ENCODE data around the gene SHKBP1. TPM values are rescaled to one million over a fixed set of nuclear protein-coding genes. Genes with fewer than 3 reads are reported as not detected.
A peak's percentile ranks its signal among the peaks of the same experiment; 100 is the strongest.

SHKBP1 gene
- total RNA-seq, 1 experiment from 2014 or later: 92.9 TPM

DNA sequence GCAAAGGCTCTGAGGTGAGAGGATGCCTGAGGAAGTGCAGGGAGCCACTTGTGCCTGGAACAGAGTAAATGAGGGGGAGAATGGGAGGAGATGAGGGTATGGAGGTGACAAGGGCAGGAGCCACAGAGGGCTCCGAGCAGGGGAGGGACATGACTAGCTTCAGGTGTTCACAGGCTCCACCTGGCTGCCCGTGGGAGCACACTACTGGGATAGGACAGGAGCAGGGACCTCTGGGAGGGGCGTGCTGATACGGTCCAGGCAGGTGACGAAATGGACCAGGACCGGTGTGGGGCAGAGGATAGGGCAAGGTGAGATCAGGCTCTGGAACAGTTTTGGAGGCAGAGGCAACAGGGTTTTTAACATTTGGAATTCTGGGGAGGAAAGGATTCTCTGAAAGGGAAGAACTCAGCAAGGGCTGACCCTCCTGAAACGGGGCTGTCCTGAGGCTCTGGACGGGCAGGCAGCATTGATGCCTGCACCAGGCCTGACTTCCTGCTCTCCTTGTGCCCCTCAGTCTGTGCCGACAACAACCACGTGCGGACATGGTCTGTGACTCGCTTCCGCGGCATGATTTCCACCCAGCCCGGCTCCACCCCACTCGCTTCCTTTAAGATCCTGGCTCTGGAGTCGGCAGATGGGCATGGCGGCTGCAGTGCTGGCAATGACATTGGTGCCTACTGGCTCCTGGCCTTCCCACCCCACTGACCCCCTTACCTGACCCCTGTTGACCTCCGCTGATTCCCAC, 11.6 kb downstream of the SHKBP1 start:
- Histone ChIP-seq H2AK5ac (ENCODE audit: insufficient read length, low read length) (no peak overlapping the region), H3K79me1 (ENCODE audit: insufficient read depth, low read depth, low read length, poor library complexity, severe bottlenecking) (no peaks in the 10 kb centered on the region), H3T11ph (ENCODE audit: low read length) (no peak overlapping the region), H2BK12ac (ENCODE audit: insufficient read length, low read depth, low read length) (no peak overlapping the region), H3K4me1 (ENCODE audit: insufficient read depth, low read length) (no peaks in the 10 kb centered on the region; the same call in 1 of the 2 replicates), H3K18ac (ENCODE audit: insufficient read length, low read depth, low read length) (no peak overlapping the region), H2BK5ac (ENCODE audit: insufficient read length, low read length) (no peak overlapping the region), H3K79me2 (ENCODE audit: insufficient read depth, low read length) (no peaks in the 10 kb centered on the region), H4K5ac (ENCODE audit: insufficient read length, low read depth, low read length) (no peak overlapping the region), H3K27me3 (ENCODE audit: insufficient read depth, low read length) (no peaks in the 10 kb centered on the region), H2BK20ac (ENCODE audit: low read depth, low read length, poor library complexity, severe bottlenecking) (no peak overlapping the region), H3K9me3 (ENCODE audit: control insufficient read depth, low read depth, low read length) (no peaks in the 10 kb centered on the region), H2BK120ac (ENCODE audit: low read depth, low read length, poor library complexity, severe bottlenecking) (no peak overlapping the region), H3K9ac (ENCODE audit: extremely low read depth, insufficient read length, low read length) (no peak overlapping the region), H3K23me2 (ENCODE audit: insufficient read length, low read depth, low read length, poor library complexity, severe bottlenecking) (no peaks in the 10 kb centered on the region), H4K20me1 (ENCODE audit: control insufficient read depth, insufficient read depth, insufficient read length) (no peaks in the 10 kb centered on the region), H3K4ac (ENCODE audit: low read depth, low read length) (no peak overlapping the region), H4K91ac (ENCODE audit: insufficient read length, low read depth, low read length) (no peak overlapping the region), H4K8ac (replicated peaks; ENCODE audit: insufficient read length, low read depth, low read length) (no peak overlapping the region), H3K4me2 (ENCODE audit: insufficient read depth, insufficient read length, low read length) (no peak overlapping the region), H3K23ac (ENCODE audit: insufficient read length, low read depth, low read length) (no peak overlapping the region), H3K27ac (ENCODE audit: insufficient read length, low read depth, low read length) (no peak overlapping the region), H2BK15ac (ENCODE audit: low read depth, low read length) (no peak overlapping the region), H3K56ac (ENCODE audit: insufficient read length, low read depth, low read length) (no peak overlapping the region), H2AFZ (ENCODE audit: low read length) (no peak overlapping the region), H3K14ac (ENCODE audit: insufficient read depth, low read length) (no peak overlapping the region)
- WGBS (ENCODE audit: extremely low coverage, insufficient read length, low lambda C conversion rate): no CpG with 5 or more reads among the region's 19 CpGs
- Mint-ChIP-seq H3K27me3 (ENCODE audit: low read depth) (no peaks in the 10 kb centered on the region), H3K36me3 (ENCODE audit: insufficient read depth in 1 of 3, low read depth in 3 of 3) (peaks cover 25 to 71% (median 47%) of the 10 kb centered on the region in 3 experiments), H3K4me3 (0 out of 5 replicates have a peak overlapping the region, but pooled peaks of 1 of the 2 experiments have one; percentile 11), H3K27ac (peak overlapping the region in 2 of 3 experiments; percentile 29 to 40; a peak in 1 of 7 replicates), H3K4me1 (peaks cover 0 to 6% of the 10 kb centered on the region in 2 experiments; a peak in 2 of 4 replicates), H3K9me3 (no peaks in the 10 kb centered on the region)
- TF ChIP-seq, protein P1, sequence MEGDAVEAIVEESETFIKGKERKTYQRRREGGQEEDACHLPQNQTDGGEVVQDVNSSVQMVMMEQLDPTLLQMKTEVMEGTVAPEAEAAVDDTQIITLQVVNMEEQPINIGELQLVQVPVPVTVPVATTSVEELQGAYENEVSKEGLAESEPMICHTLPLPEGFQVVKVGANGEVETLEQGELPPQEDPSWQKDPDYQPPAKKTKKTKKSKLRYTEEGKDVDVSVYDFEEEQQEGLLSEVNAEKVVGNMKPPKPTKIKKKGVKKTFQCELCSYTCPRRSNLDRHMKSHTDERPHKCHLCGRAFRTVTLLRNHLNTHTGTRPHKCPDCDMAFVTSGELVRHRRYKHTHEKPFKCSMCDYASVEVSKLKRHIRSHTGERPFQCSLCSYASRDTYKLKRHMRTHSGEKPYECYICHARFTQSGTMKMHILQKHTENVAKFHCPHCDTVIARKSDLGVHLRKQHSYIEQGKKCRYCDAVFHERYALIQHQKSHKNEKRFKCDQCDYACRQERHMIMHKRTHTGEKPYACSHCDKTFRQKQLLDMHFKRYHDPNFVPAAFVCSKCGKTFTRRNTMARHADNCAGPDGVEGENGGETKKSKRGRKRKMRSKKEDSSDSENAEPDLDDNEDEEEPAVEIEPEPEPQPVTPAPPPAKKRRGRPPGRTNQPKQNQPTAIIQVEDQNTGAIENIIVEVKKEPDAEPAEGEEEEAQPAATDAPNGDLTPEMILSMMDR (conservative IDR thresholded peaks at IDR 0.05): no peak
- peak; percentile 25 for DNase-seq
